Hematopoietic multipotent progenitor cell treated with erythropoietin and hydrocortisone succinate and interleukin-3 and kit ligand, for 8 days (in vitro differentiated cells): ENCODE measurements around the gene COMMD9.

Experiments
- DNase-seq: peaks from one replicate; pipeline ENCODE4 v3.0.0-alpha.2; 2015

COMMD9 gene

GRCh38 chr11:36251823-36252222, 37.4 kb downstream of the COMMD9 start:
- DNase-seq = no peak

- DNase-seq = no peak
Measured at GRCh38 chr11:36249246-36249645, 40.0 kb downstream of the COMMD9 start.

- DNase-seq = no peak
Measured at GRCh38 chr11:36248436-36248835, 40.8 kb downstream of the COMMD9 start.

GRCh38 chr11:36247493-36247892, 41.7 kb downstream of the COMMD9 start:
- DNase-seq = no peak

- DNase-seq = no peak
Measured at GRCh38 chr11:36243641-36244040, 45.6 kb downstream of the COMMD9 start.

GRCh38 chr11:36241497-36241896, 47.7 kb downstream of the COMMD9 start:
- no peak for DNase-seq

GRCh38 chr11:36240801-36241200, 48.4 kb downstream of the COMMD9 start:
- DNase-seq = no peak

- no peak for DNase-seq
Measured at GRCh38 chr11:36240173-36240572, 49.1 kb downstream of the COMMD9 start.

- no peak for DNase-seq
Measured at GRCh38 chr11:36239636-36240035, 49.6 kb downstream of the COMMD9 start.

GRCh38 chr11:36238881-36239280, 50.3 kb downstream of the COMMD9 start:
- DNase-seq = no peak

GRCh38 chr11:36238036-36238631, 51.1 kb downstream of the COMMD9 start:
- no peak for DNase-seq

GRCh38 chr11:36237391-36237790, 51.8 kb downstream of the COMMD9 start:
- DNase-seq = no peak

- DNase-seq = no peak
Measured at GRCh38 chr11:36235750-36236149, 53.5 kb downstream of the COMMD9 start.

- DNase-seq = no peak
Measured at GRCh38 chr11:36234825-36235224, 54.4 kb downstream of the COMMD9 start.

- DNase-seq = no peak
Measured at GRCh38 chr11:36233204-36233603, 56.0 kb downstream of the COMMD9 start.

GRCh38 chr11:36230779-36231699, 58.2 kb downstream of the COMMD9 start:
- no peak for DNase-seq

GRCh38 chr11:36229091-36229705, 60.0 kb downstream of the COMMD9 start:
- no peak for DNase-seq

- no peak for DNase-seq
Measured at GRCh38 chr11:36228689-36229088, 60.5 kb downstream of the COMMD9 start.

GRCh38 chr11:36227044-36227443, 62.2 kb downstream of the COMMD9 start:
- no peak for DNase-seq

GRCh38 chr11:36224209-36224882, 64.9 kb downstream of the COMMD9 start:
- DNase-seq = no peak

GRCh38 chr11:36222831-36223635, 66.2 kb downstream of the COMMD9 start:
- no peak for DNase-seq
